Activated naive CD4-positive, alpha-beta T cell treated with anti-CD3 and anti-CD28 coated beads for 36 hours (primary cell): Measurements from ENCODE around the gene CHRNB1. TPM values are rescaled to one million over a fixed set of nuclear protein-coding genes. Genes with fewer than 3 reads are reported as not detected.
"Not testable (repeated sequence)": the region's sequence is repeated elsewhere in the genome, so short reads cannot be mapped to it uniquely, and the experiment has no call there.

ENCODE experiments used
- CTCF ChIA-PET: fragments of 350-600 bp; sonication (Branson Sonifier 250); formaldehyde crosslinking; loops from one replicate; lab custom pipeline; 2021; ENCODE audit warnings: antibody characterized with exemption; lab: Charles Lee
- DNase-seq: peaks from one replicate; pipeline ENCODE4 v3.0.0-alpha.2; 2020
- H3K27ac Mint-ChIP-seq: one replicate; pipeline ENCODE4 v1.8.0; 2021; ENCODE audit warnings: mild to moderate bottlenecking, mixed read lengths
- H3K27me3 Mint-ChIP-seq: one replicate; pipeline ENCODE4 v1.8.0; 2021; ENCODE audit warnings: low read depth, mixed read lengths
- H3K36me3 Mint-ChIP-seq: one replicate; pipeline ENCODE4 v1.8.0; 2021; ENCODE audit warnings: low read depth, mixed read lengths
- H3K4me1 Mint-ChIP-seq: one replicate; pipeline ENCODE4 v1.8.0; 2021; ENCODE audit warnings: low read depth, mixed read lengths
- H3K4me3 Mint-ChIP-seq: one replicate; pipeline ENCODE4 v1.8.0; 2021; ENCODE audit warnings: mild to moderate bottlenecking, moderate library complexity, mixed read lengths
- H3K9me3 Mint-ChIP-seq: one replicate; pipeline ENCODE4 v1.8.0; 2021; ENCODE audit warnings: mixed read lengths
- intact Hi-C: fragments of 100-400 bp; cut with micrococcal nuclease; formaldehyde crosslinking; loops from one replicate; pipeline ENCODE4 v1.15.1; 2023
- total RNA-seq, 2 experiments: library from RNA; stranded (reverse); gene quantifications; one replicate each; pipeline ENCODE4 v1.2.3, GENCODE V29; 2021

Gene CHRNB1
- total RNA-seq, 2 experiments from 2014 or later = 5.1 to 5.9 TPM

DNA sequence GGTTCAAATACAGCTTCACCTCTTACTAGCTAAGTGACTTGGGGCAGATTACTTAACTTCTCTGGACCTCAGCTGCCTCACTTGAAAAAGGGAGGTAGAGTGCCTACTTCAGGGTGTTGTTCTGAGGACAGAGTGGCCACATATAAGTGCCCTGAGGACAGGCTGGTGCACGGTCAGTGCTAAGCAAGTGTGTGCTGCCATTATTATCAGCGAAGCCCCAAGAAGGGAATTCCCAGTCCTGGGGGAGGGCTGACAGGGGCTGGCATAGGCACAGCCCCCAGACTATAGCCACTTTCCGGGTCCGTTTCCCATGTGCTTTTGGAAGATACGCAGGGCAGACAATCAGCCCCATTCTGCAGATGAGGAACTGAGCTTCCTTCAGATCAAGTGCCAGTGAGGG lies 32.1 kb downstream of the CHRNB1 start:
- H3K27me3 Mint-ChIP-seq = no peaks in the 10 kb centered on the region
- DNase-seq = no peak
- H3K9me3 Mint-ChIP-seq = no peaks in the 10 kb centered on the region
- H3K36me3 Mint-ChIP-seq = no peaks in the 10 kb centered on the region
- H3K4me1 Mint-ChIP-seq = peaks cover 59% of the 10 kb centered on the region
- CTCF ChIA-PET = interaction anchor here (1.2 to 1.5 kb wide), 6 partner anchors 14 to 122 kb away, joined by 3 to 7 read pairs (median 5); partner anchors contain the start of gene TMEM95
- H3K27ac Mint-ChIP-seq = no peak overlapping the region
- intact Hi-C loops = loop anchor here (5.0 kb wide), 1 partner anchor 455 kb away; the partner anchor contains the start of genes CNTROB and TRAPPC1
- peak overlapping the region; percentile 92 for H3K4me3 Mint-ChIP-seq

DNA sequence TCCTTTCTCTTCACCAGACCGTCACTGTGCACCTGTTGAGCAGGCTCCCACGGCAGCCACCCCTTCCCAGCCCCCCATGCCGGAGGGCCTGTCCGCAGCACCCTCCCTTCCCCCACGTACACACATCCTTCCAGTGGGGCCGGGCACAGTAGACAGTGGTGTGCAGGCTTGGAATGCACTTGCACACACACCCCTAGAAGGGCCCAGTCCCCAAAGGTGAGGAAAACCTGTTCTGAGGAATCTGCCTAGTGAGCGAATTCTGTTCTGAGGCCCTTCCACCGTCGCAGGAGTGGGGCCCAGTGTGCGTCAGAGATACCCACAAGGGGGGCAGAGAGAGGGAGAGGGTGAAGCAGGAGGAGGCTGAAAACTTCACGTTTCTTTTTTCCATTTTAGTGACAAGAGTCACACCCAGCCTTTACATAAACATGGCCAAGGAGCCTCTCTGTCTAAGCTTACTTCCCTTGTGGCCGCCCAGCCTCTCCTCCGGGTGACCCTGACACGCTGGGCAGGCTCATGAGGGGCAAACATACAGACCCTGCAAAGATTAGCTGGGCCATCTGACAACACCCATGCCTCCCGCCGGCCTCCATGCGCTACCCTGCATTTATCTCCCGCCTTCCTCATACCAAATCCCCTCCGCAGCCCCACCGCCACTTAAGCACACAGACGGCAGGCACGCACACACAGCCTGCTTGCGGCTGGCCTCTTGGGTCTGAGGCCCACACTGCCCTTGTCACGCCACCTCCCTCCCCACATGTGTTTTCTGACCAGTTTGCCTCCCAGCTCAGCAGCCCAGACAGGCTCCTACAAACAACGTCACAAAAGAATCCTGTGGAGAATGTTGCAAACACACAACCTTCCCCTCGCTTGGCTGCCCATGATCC lies 32.8 kb downstream of the CHRNB1 start:
- Mint-ChIP-seq H3K36me3 (no peaks in the 10 kb centered on the region), H3K4me1 (peaks cover 63% of the 10 kb centered on the region), H3K9me3 (no peaks in the 10 kb centered on the region), H3K4me3 (peak overlapping the region; percentile 92), H3K27me3 (no peaks in the 10 kb centered on the region), H3K27ac (peak overlapping the region; percentile 87)
- CTCF ChIA-PET = interaction anchor here (1.3 to 1.5 kb wide), 5 partner anchors 15 to 122 kb away, joined by 3 to 7 read pairs (median 5); partner anchors contain the start of gene TMEM95
- intact Hi-C loops = loop anchor here (5.0 kb wide), 1 partner anchor 455 kb away; the partner anchor contains the start of genes CNTROB and TRAPPC1
- peak; percentile 58 for DNase-seq

DNA sequence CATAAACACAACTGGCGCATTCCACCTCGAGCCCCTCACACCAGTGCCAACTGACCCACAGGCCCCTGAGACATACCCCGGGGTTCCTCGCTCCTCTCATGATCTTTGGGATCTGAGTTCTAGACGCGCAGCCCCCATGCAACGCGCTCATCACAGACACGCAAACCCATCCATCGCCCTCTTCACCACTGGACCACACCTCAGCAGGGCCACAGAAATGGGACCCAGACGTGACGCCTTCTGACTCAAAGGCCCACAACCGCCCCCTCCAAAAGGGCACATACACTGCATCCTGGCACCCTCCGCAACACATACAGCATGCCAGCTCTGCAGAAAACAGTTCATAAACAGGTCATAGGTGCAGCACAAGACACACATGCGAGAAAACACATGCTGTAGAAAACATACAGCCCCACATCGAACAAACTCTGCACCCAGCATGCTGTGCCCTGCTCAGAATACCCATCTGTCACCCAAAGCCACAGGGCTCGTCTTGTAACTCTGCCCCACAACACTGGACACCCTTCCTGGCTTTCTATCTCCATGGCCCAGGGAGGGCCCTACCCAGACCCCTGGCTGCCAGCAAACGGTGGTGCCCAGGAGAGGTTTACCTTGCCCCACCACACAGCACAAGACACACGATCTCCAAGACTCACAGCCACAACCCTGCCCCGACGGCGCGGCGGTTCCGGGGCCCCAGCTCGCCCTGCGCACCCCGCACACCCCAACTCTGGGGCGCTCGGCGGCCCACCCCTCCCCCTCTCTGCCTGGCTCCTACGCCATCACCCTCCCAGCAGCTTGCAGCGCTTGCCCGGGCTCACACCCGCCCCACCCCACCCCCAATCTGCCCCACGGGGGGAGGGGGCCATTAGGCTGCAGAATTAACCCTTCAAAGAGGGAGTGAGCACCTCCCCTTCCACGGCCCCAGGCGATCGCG lies 33.7 kb downstream of the CHRNB1 start:
- no peaks in the 10 kb centered on the region for H3K9me3 Mint-ChIP-seq

DNA sequence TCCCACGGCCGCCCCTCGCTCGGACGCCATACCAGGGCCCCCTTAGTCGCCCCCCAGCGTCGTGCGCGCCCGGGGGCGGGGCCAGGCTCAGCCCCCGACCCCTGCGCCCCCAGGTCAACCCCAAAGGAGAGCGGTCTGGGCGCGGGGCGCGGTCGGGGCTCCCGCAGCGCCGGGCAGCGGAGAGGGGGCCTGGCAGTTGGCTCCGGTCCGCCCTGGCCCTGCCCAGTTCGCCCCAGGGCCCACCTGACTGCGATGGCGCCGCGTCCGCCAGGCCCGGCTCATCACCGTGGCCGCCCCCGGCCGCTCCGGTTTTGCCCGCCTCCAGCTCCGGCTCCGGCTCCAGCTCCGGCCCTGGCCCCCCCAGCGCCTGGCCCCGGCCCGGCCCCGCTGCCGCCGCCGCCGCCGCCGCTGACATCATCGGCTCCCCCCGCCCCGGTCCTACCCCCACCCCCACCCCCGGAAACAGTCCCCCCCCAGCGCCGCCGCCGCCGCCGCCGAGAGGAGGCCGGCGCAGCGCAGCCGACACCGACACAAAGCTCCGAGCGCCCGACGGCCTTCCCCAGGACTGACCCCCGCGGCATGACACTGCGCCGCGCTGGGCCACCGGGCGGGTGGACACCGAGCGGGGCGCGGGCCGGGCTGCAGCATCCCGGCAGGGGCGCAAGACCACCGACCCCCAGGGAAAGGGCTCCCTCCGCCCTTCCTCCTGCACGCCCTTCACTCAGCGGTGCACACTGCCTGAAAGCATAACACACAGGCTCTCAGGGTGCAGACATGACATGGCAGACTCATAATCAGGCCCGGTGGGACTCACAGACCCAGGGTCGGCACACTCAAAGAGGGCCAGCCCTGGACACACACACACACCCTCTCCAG lies 34.6 kb downstream of the CHRNB1 start, which contains the start of gene ZBTB4:
TSS of gene ZBTB4 (minus strand) at position 419 of the 876 bp plus-strand sequence. CDS start 12,830 bp downstream, outside the sequence.
- H3K4me3 Mint-ChIP-seq = peak within 1 kb of the TSS; percentile 92
- no peaks in the 10 kb centered on the region for H3K27me3 Mint-ChIP-seq
- peak; percentile 60 for DNase-seq
- intact Hi-C loops = loop anchor here (1.0 to 10.0 kb wide), 5 partner anchors 24 to 837 kb away; partner anchors contain the start of genes CNTROB, KIAA0753, PER1 and TRAPPC1
- H3K4me1 Mint-ChIP-seq = peaks cover 66% of the 10 kb centered on the region
- H3K9me3 Mint-ChIP-seq = no peaks in the 10 kb centered on the region
- peak within 1 kb of the TSS; percentile 91 for H3K27ac Mint-ChIP-seq
- CTCF ChIA-PET = interaction anchor here (0.7 to 1.4 kb wide), 4 partner anchors 41 to 124 kb away, joined by 3 to 4 read pairs (median 4); no protein-coding TSS in a partner anchor
- H3K36me3 Mint-ChIP-seq = peaks cover 2% of the 10 kb centered on the region

More for the DNA sequence above, 33.7 kb downstream of the CHRNB1 start:
- Mint-ChIP-seq H3K36me3 (peaks cover under 1% of the 10 kb centered on the region), H3K27me3 (no peaks in the 10 kb centered on the region), H3K4me3 (peak overlapping the region; percentile 92), H3K27ac (peak overlapping the region; percentile 87), H3K4me1 (peaks cover 66% of the 10 kb centered on the region)
- intact Hi-C loops = loop anchor here (1.0 to 5.0 kb wide), 2 partner anchors 23 to 454 kb away; partner anchors contain the start of genes CNTROB and TRAPPC1
- peak; percentile 67 for DNase-seq
- CTCF ChIA-PET = interaction anchor here (1.3 kb wide), 1 partner anchor 16 kb away, joined by 3 read pairs; no protein-coding TSS in a partner anchor

DNA sequence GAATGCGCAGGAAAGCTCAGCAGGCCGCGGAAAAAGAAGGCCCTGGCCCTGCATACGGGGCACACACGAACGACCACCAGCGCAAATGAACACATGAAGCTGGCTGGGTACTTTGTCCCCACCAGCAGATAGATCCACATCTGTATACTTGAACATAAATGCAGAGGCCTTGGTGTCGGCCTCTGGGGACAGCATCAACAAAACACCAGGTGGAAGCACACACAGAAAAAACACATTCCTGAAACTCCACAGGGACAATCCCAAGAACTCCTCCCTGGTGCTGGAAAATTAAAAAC lies 35.2 kb downstream of the CHRNB1 start:
- no peaks in the 10 kb centered on the region for H3K9me3 Mint-ChIP-seq

DNA sequence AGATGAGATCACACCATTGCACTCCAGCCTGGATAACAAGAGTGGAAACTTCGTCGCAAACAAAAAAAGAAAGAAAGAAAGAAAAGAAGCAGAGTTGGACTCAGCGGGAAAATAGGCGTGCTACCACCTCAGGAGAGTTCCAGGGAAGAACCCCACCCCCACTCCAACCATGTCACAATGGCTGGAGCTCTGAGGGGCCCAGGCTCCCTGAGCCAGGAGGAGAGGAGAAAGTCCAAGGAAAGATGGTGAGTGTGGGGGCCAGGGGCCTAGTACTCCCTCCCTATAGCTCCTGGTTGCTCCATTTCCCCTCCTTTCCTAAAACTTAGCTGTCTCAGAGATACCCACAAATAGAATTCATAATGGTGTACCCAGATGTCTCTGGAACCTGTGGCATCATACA lies 36.4 kb downstream of the CHRNB1 start, which contains the start of gene SLC35G6:
TSS of gene SLC35G6 (plus strand) at position 172 of the 400 bp plus-strand sequence. CDS start at position 243, 71 bp downstream.
- H3K27me3 Mint-ChIP-seq, H3K9me3 Mint-ChIP-seq, DNase-seq: not testable (repeated sequence)
- H3K4me1 Mint-ChIP-seq = peaks cover 68% of the 10 kb centered on the region
- CTCF ChIA-PET = interaction anchor here (0.8 kb wide), 1 partner anchor 239 kb away, joined by 3 read pairs; the partner anchor contains the start of gene GABARAP
- peaks cover 15% of the 10 kb centered on the region for H3K36me3 Mint-ChIP-seq
- peak within 1 kb of the TSS; percentile 100 for H3K27ac Mint-ChIP-seq
- H3K4me3 Mint-ChIP-seq = peak within 1 kb of the TSS; percentile 88
- intact Hi-C loops = loop anchor here (5.0 to 10.0 kb wide), 3 partner anchors 149 to 839 kb away; partner anchors contain the start of genes KIAA0753, PER1 and TXNDC17

More for the DNA sequence above, 35.2 kb downstream of the CHRNB1 start:
- CTCF ChIA-PET = interaction anchor here (0.7 to 1.4 kb wide), 5 partner anchors 10 to 124 kb away, joined by 3 to 5 read pairs (median 4); no protein-coding TSS in a partner anchor
- no peaks in the 10 kb centered on the region for H3K27me3 Mint-ChIP-seq
- H3K4me1 Mint-ChIP-seq = peaks cover 70% of the 10 kb centered on the region
- H3K36me3 Mint-ChIP-seq = peaks cover 6% of the 10 kb centered on the region
- H3K4me3 Mint-ChIP-seq = peak overlapping the region; percentile 88
- no peak for DNase-seq
- intact Hi-C loops = loop anchor here (5.0 to 10.0 kb wide), 3 partner anchors 148 to 838 kb away; partner anchors contain the start of genes KIAA0753, PER1 and TXNDC17
- peak overlapping the region; percentile 91 for H3K27ac Mint-ChIP-seq

DNA sequence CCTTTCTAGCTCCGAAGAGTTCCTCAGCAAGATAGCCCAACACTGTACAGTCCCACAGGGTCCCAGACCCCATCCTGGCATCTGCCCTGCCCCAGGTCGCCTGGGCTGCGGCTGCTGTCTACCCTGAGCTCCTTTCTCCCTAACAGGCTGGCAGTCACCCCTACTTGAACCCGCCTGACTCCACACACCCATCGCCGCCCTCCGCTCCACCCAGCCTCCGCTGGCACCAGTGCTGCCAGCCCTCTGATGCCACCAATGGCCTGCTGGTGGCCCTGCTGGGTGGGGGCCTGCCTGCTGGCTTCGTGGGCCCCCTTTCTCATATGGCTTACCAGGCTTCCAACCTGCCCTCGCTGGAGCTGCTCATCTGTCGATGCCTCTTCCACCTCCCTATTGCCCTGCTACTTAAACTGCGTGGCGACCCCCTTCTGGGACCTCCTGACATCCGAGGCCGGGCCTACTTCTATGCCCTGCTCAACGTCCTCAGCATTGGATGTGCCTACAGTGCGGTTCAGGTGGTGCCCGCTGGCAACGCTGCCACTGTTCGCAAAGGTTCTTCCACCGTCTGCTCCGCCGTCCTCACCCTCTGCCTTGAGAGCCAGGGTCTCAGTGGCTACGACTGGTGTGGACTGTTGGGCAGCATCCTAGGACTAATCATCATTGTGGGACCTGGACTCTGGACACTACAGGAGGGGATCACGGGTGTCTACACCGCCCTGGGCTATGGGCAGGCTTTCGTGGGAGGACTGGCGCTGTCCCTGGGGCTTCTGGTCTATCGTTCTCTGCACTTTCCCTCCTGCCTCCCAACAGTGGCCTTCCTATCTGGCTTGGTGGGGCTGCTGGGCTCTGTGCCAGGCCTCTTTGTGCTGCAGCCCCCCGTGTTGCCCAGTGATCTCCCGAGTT lies 37.2 kb downstream of the CHRNB1 start:
- Mint-ChIP-seq H3K27ac (peak overlapping the region; percentile 100), H3K36me3 (peaks cover 15% of the 10 kb centered on the region), H3K4me1 (peaks cover 68% of the 10 kb centered on the region), H3K4me3 (peak overlapping the region; percentile 93)
- CTCF ChIA-PET, H3K9me3 Mint-ChIP-seq, H3K27me3 Mint-ChIP-seq, DNase-seq: not testable (repeated sequence)
- intact Hi-C loops = loop anchor here (5.0 to 10.0 kb wide), 3 partner anchors 150 to 840 kb away; partner anchors contain the start of genes KIAA0753, PER1 and TXNDC17

DNA sequence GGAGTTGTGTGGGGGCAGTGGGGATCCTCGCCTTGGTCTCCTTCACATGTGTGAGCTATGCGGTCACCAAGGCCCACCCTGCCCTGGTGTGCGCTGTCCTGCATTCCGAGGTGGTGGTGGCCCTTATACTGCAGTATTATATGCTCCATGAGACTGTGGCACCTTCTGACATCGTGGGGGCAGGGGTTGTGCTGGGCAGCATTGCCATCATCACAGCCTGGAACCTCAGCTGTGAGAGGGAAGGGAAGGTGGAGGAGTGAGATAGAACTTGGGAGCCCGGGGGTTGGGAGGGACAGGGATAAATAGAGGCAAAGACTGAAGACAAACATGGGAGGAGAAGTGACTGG lies 37.9 kb downstream of the CHRNB1 start:
- Mint-ChIP-seq H3K27ac (peak overlapping the region; percentile 100), H3K4me1 (peaks cover 68% of the 10 kb centered on the region), H3K4me3 (peak overlapping the region; percentile 93), H3K36me3 (peaks cover 20% of the 10 kb centered on the region)
- DNase-seq, H3K9me3 Mint-ChIP-seq, CTCF ChIA-PET, H3K27me3 Mint-ChIP-seq: not testable (repeated sequence)
- intact Hi-C loops = loop anchor here (5.0 to 10.0 kb wide), 3 partner anchors 150 to 840 kb away; partner anchors contain the start of genes KIAA0753, PER1 and TXNDC17

DNA sequence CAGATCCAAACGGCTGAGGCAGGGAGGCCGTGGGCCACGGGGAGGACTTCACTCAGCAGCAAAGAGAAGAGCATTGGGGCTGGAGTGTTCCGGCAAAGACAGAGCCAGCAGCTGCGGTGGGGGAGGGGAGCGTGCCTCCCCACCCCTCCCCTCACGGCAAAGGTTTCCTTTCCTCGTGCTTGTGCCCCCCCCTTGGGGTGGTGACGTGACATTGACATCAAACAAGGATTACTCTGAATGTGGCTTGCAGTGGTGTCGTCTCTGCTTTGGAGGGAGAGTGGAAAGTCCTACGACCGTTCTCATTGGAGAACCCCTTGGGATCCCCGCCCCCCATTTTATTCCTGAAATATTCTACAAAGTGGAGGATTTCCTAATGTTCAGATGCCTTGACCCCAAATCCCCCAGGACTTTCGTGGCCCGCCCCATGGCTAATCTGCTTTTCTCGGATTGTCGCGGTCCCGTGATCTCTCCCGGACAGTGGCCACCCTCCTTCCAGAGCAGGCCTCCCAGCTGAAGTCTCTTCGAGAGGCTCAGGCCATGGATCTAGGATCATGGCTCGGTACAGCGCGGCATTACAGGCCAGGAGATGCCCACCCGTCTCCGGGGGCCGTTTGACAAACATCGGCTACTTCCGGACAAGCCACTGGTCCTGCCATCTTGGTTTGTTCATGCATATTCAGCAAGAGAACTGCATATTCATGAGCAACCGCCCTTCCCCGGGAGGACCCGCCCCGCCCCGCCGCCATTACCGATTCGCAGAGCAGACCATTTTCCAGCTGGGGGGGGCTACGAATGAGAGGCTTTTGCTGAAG lies 38.6 kb downstream of the CHRNB1 start:
- CTCF ChIA-PET = interaction anchor here (0.6 to 4.5 kb wide), 3 partner anchors 30 to 146 kb away, joined by 3 to 23 read pairs (median 4); partner anchors contain the start of gene TMEM102
- H3K4me1 Mint-ChIP-seq = peaks cover 66% of the 10 kb centered on the region
- peak overlapping the region; percentile 93 for H3K4me3 Mint-ChIP-seq
- intact Hi-C loops = loop anchor here (1.0 to 10.0 kb wide), 16 partner anchors 28 to 841 kb away; partner anchors contain the start of genes DVL2, ELP5, KDM6B and KIAA0753
- H3K27ac Mint-ChIP-seq = peak overlapping the region; percentile 100
- no peaks in the 10 kb centered on the region for H3K27me3 Mint-ChIP-seq
- peak; percentile 97 for DNase-seq
- no peaks in the 10 kb centered on the region for H3K9me3 Mint-ChIP-seq
- peaks cover 22% of the 10 kb centered on the region for H3K36me3 Mint-ChIP-seq
